Endothelial cell of umbilical vein (primary cell): ENCODE measurements around the gene ZNF662.

Source experiments
- JUN ChIP-seq: IDR thresholded peaks from 2 replicates; pipeline ENCODE4 v1.6.1; 2011; ENCODE audit warnings: borderline replicate concordance, low read depth; ENCODE audit not compliant: insufficient read length, insufficient read depth
- TF ChIP-seq, protein P1 (sequence below), 2 donors: IDR thresholded peaks; 1 replicate in 1 of 2; 2 replicates in 1 of 2; pipeline ENCODE4 v1.5.1; 2011; ENCODE audit warnings: low read length in 2 of 2, mild to moderate bottlenecking in 2 of 2, moderate library complexity in 2 of 2, control low read depth in 1 of 2, inconsistent platforms in 1 of 2, low read depth in 1 of 2; ENCODE audit not compliant: insufficient read depth in 1 of 2; ENCODE audit errors: extremely low read depth in 1 of 2

- TF ChIP-seq, protein P1, sequence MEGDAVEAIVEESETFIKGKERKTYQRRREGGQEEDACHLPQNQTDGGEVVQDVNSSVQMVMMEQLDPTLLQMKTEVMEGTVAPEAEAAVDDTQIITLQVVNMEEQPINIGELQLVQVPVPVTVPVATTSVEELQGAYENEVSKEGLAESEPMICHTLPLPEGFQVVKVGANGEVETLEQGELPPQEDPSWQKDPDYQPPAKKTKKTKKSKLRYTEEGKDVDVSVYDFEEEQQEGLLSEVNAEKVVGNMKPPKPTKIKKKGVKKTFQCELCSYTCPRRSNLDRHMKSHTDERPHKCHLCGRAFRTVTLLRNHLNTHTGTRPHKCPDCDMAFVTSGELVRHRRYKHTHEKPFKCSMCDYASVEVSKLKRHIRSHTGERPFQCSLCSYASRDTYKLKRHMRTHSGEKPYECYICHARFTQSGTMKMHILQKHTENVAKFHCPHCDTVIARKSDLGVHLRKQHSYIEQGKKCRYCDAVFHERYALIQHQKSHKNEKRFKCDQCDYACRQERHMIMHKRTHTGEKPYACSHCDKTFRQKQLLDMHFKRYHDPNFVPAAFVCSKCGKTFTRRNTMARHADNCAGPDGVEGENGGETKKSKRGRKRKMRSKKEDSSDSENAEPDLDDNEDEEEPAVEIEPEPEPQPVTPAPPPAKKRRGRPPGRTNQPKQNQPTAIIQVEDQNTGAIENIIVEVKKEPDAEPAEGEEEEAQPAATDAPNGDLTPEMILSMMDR (IDR thresholded peaks at IDR 0.05; ENCODE audit: extremely low read depth in 1 of 2, insufficient read depth in 1 of 2, low read depth in 1 of 2, low read length in 2 of 2) = no peak
- TF ChIP-seq JUN = no peak
These were observed 25.8 kb upstream of the ZNF662 start for GRCh38 chr3:42880183-42880582.
